Mesendoderm (in vitro differentiated cells): ENCODE results near the gene VPS4A.

Experiments used
- DNase-seq: peaks from one replicate; pipeline ENCODE4 v3.0.0; 2013
- H2AK5ac ChIP-seq: 2 replicates; pipeline ENCODE4 v1.6.1; 2013; ENCODE audit warnings: low read length, inconsistent platforms
- H2BK120ac ChIP-seq: 2 replicates; pipeline ENCODE4 v1.6.1; 2013; ENCODE audit warnings: low read depth, mild to moderate bottlenecking, low read length, moderate library complexity, mixed read lengths
- H2BK15ac ChIP-seq: replicated peaks from 2 replicates; pipeline ENCODE4 v1.6.1; 2013; ENCODE audit warnings: low read depth, mild to moderate bottlenecking, moderate library complexity
- H2BK5ac ChIP-seq: 2 replicates; pipeline ENCODE4 v1.6.1; 2013; ENCODE audit warnings: low read length, inconsistent platforms
- H3K18ac ChIP-seq: 2 replicates; pipeline ENCODE4 v1.6.1; 2013; ENCODE audit warnings: mild to moderate bottlenecking, low read length, mixed read lengths
- H3K23ac ChIP-seq: one replicate; pipeline ENCODE4 v1.6.1; 2013; ENCODE audit warnings: low read length
- H3K27ac ChIP-seq: 2 replicates; pipeline ENCODE4 v1.5.1; 2013; ENCODE audit warnings: low read depth, mild to moderate bottlenecking, inconsistent platforms, low read length, moderate library complexity
- H3K27me3 ChIP-seq: 2 replicates; pipeline ENCODE4 v1.6.1; 2013; ENCODE audit warnings: low read length, control low read depth, mild to moderate bottlenecking, inconsistent platforms; ENCODE audit not compliant: insufficient read depth, poor library complexity
- H3K36me3 ChIP-seq: 2 replicates; pipeline ENCODE4 v1.6.1; 2013; ENCODE audit warnings: low read length, inconsistent platforms; ENCODE audit not compliant: control insufficient read depth, insufficient read depth
- H3K4ac ChIP-seq: one replicate; pipeline ENCODE4 v1.6.1; 2013; ENCODE audit warnings: low read depth, mild to moderate bottlenecking, low read length, moderate library complexity
- H3K4me1 ChIP-seq: 2 replicates; pipeline ENCODE4 v1.6.1; 2013; ENCODE audit warnings: low read depth, low read length, inconsistent platforms; ENCODE audit not compliant: control insufficient read depth
- H3K4me2 ChIP-seq: 2 replicates; pipeline ENCODE4 v1.6.1; 2013; ENCODE audit warnings: low read length
- H3K4me3 ChIP-seq: 2 replicates; pipeline ENCODE4 v1.5.1; 2013; ENCODE audit warnings: mild to moderate bottlenecking, low read length
- H3K56ac ChIP-seq: one replicate; pipeline ENCODE4 v1.6.1; 2013; ENCODE audit warnings: low read length
- H3K79me1 ChIP-seq: 2 replicates; pipeline ENCODE4 v1.6.1; 2013; ENCODE audit warnings: low read length, inconsistent platforms
- H3K79me2 ChIP-seq: 2 replicates; pipeline ENCODE4 v1.6.1; 2013; ENCODE audit warnings: mild to moderate bottlenecking, low read length; ENCODE audit not compliant: control insufficient read depth, insufficient read depth
- H3K9ac ChIP-seq: 2 replicates; pipeline ENCODE4 v1.6.1; 2013; ENCODE audit warnings: low read length, inconsistent platforms
- H4K5ac ChIP-seq: one replicate; pipeline ENCODE4 v1.6.1; 2013; ENCODE audit warnings: low read length
- H4K8ac ChIP-seq: one replicate; pipeline ENCODE4 v1.6.1; 2013; ENCODE audit warnings: low read depth, mild to moderate bottlenecking, control low read depth, low read length, moderate library complexity
- WGBS: extraction: QIAGEN DNeasy Blood & Tissue Kit; methylation state at CpG from one replicate; pipeline ENCODE4 v1.1.7; 2013; ENCODE audit warnings: low lambda C conversion rate, missing lambda C conversion rate; ENCODE audit not compliant: insufficient coverage; ENCODE audit errors: extremely low coverage; 5-methylcytosine and 5-hydroxymethylcytosine counted together

VPS4A gene

GRCh38 chr16:69319826-69320739, 8.9 kb downstream of the VPS4A start:
- no CpG with 5 or more reads among the region's 30 CpGs for WGBS
- Histone ChIP-seq H2BK15ac (no peak overlapping the region), H3K27ac (no peak overlapping the region), H3K18ac (no peak overlapping the region), H3K4me1 (no peaks in the 10 kb centered on the region), H2AK5ac (no peak overlapping the region), H3K4me3 (no peak overlapping the region), H3K9ac (no peak overlapping the region), H2BK120ac (no peak overlapping the region), H3K4me2 (no peak overlapping the region), H3K4ac (no peak overlapping the region), H3K56ac (no peak overlapping the region), H3K36me3 (peaks cover 37% of the 10 kb centered on the region), H4K5ac (no peak overlapping the region), H3K23ac (no peak overlapping the region), H3K27me3 (no peaks in the 10 kb centered on the region), H3K79me2 (peaks cover 9% of the 10 kb centered on the region), H3K79me1 (peaks cover 14% of the 10 kb centered on the region), H4K8ac (no peak overlapping the region), H2BK5ac (no peak overlapping the region)
- DNase-seq, result no peak

GRCh38 chr16:69320740-69321073, 9.6 kb downstream of the VPS4A start:
- no peak for DNase-seq
- Histone ChIP-seq H4K8ac (no peak overlapping the region), H3K4me3 (no peak overlapping the region), H3K4ac (no peak overlapping the region), H3K4me1 (no peaks in the 10 kb centered on the region), H3K18ac (no peak overlapping the region), H3K27me3 (no peaks in the 10 kb centered on the region), H2BK120ac (no peak overlapping the region), H3K23ac (no peak overlapping the region), H4K5ac (no peak overlapping the region), H3K27ac (no peak overlapping the region), H3K4me2 (no peak overlapping the region), H3K9ac (no peak overlapping the region), H2BK5ac (no peak overlapping the region), H3K56ac (no peak overlapping the region), H3K79me1 (peaks cover 14% of the 10 kb centered on the region), H3K36me3 (peaks cover 37% of the 10 kb centered on the region), H2BK15ac (no peak overlapping the region), H2AK5ac (no peak overlapping the region), H3K79me2 (peaks cover 10% of the 10 kb centered on the region)
- no CpG with 5 or more reads among the region's 13 CpGs for WGBS

GRCh38 chr16:69321080-69321479, 9.9 kb downstream of the VPS4A start:
- Histone ChIP-seq H4K8ac (no peak overlapping the region), H3K36me3 (peaks cover 37% of the 10 kb centered on the region), H3K4me2 (no peak overlapping the region), H3K23ac (no peak overlapping the region), H4K5ac (no peak overlapping the region), H3K4me1 (no peaks in the 10 kb centered on the region), H3K79me2 (peaks cover 14% of the 10 kb centered on the region), H2BK120ac (no peak overlapping the region), H3K79me1 (peaks cover 18% of the 10 kb centered on the region), H2BK15ac (no peak overlapping the region), H2BK5ac (no peak overlapping the region), H3K4me3 (no peak overlapping the region), H3K18ac (no peak overlapping the region), H3K56ac (no peak overlapping the region), H3K4ac (no peak overlapping the region), H3K27ac (no peak overlapping the region), H2AK5ac (no peak overlapping the region), H3K27me3 (no peaks in the 10 kb centered on the region), H3K9ac (no peak overlapping the region)
- no peak for DNase-seq
- WGBS, result no CpG with 5 or more reads among the region's 22 CpGs

- H3K27me3 ChIP-seq, result no peaks in the 10 kb centered on the region
- peaks cover 31% of the 10 kb centered on the region for H3K36me3 ChIP-seq
- no peak overlapping the region for H3K18ac ChIP-seq
- no peak overlapping the region for H4K5ac ChIP-seq
- H3K23ac ChIP-seq, result no peak overlapping the region
- no peak overlapping the region for H3K4me2 ChIP-seq
- H3K4me3 ChIP-seq, result no peak overlapping the region
- whole genome bisulfite sequencing, result no CpG with 5 or more reads among the region's 7 CpGs
- H3K9ac ChIP-seq, result no peak overlapping the region
- H3K56ac ChIP-seq, result no peak overlapping the region
- H3K4me1 ChIP-seq, result no peaks in the 10 kb centered on the region
- no peak overlapping the region for H3K27ac ChIP-seq
- no peak overlapping the region for H2BK120ac ChIP-seq
- no peak overlapping the region for H3K4ac ChIP-seq
- H2BK5ac ChIP-seq, result no peak overlapping the region
- peaks cover 15% of the 10 kb centered on the region for H3K79me1 ChIP-seq
- no peak for DNase-seq
- peaks cover 26% of the 10 kb centered on the region for H3K79me2 ChIP-seq
- no peak overlapping the region for H4K8ac ChIP-seq
- H2AK5ac ChIP-seq, result no peak overlapping the region
- H2BK15ac ChIP-seq, result no peak overlapping the region
Observed at GRCh38 chr16:69322343-69322742, 11.2 kb downstream of the VPS4A start.

GRCh38 chr16:69323415-69323814, 12.3 kb downstream of the VPS4A start:
- H2AK5ac ChIP-seq, result no peak overlapping the region
- peaks cover 33% of the 10 kb centered on the region for H3K79me2 ChIP-seq
- H3K18ac ChIP-seq, result no peak overlapping the region
- H3K79me1 ChIP-seq, result peaks cover 15% of the 10 kb centered on the region
- H2BK5ac ChIP-seq, result no peak overlapping the region
- no peak overlapping the region for H4K5ac ChIP-seq
- no peak overlapping the region for H2BK15ac ChIP-seq
- no CpG with 5 or more reads among the region's 14 CpGs for WGBS
- H3K36me3 ChIP-seq, result peaks cover 28% of the 10 kb centered on the region
- DNase-seq, result no peak
- H3K27me3 ChIP-seq, result no peaks in the 10 kb centered on the region
- peaks cover 3% of the 10 kb centered on the region for H3K4me1 ChIP-seq
- H3K56ac ChIP-seq, result no peak overlapping the region
- H4K8ac ChIP-seq, result no peak overlapping the region
- H2BK120ac ChIP-seq, result no peak overlapping the region
- H3K4me2 ChIP-seq, result no peak overlapping the region
- no peak overlapping the region for H3K4ac ChIP-seq
- H3K27ac ChIP-seq, result no peak overlapping the region
- H3K9ac ChIP-seq, result no peak overlapping the region
- no peak overlapping the region for H3K4me3 ChIP-seq
- no peak overlapping the region for H3K23ac ChIP-seq
